NB4 (cell line): Measurements from ENCODE around the gene GNA14.

Experiments used
- CTCF ChIP-seq: IDR thresholded peaks from one replicate; pipeline ENCODE4 v1.5.1; 2012; ENCODE audit warnings: low read depth, low read length
- POLR2A ChIP-seq: IDR thresholded peaks from 2 replicates; pipeline ENCODE4 v1.6.1; 2011; ENCODE audit warnings: mild to moderate bottlenecking; ENCODE audit not compliant: insufficient read length; ENCODE audit errors: extremely low read depth

GRCh38 chr9:77386187-77386586 is 261.9 kb downstream of the GNA14 start:
- TF ChIP-seq CTCF: no peak
- TF ChIP-seq POLR2A: no peak
